Measurements from ENCODE around the gene TEN1. TPM values are rescaled to one million over a fixed set of nuclear protein-coding genes. Genes with fewer than 3 reads are reported as not detected.
A peak's percentile ranks its signal among the peaks of the same experiment; 100 is the strongest.
"Not testable (repeated sequence)": the region's sequence is repeated elsewhere in the genome, so short reads cannot be mapped to it uniquely, and the experiment has no call there.

TEN1 gene
- total RNA-seq, 1 donor from 2014 or later, result 10.3 TPM

- DNase-seq (ENCODE audit: extremely low spot score in 2 of 2), result no peak
- Histone ChIP-seq H3K4me3 (no peak overlapping the region), H3K27ac (no peak overlapping the region), H3K27me3 (no peaks in the 10 kb centered on the region), H3K4me1 (peaks cover 9% of the 10 kb centered on the region), H3K36me3 (no peaks in the 10 kb centered on the region), H3K9me3 (no peaks in the 10 kb centered on the region)
- intact Hi-C loops (cut with DNase I), result no loop called here
- TF ChIP-seq CTCF (IDR thresholded peaks at IDR 0.05) (no peak), POLR2AphosphoS5 (IDR thresholded peaks at IDR 0.05; ENCODE audit: insufficient read depth in 1 of 2, low read depth in 1 of 2) (no peak), POLR2A (IDR thresholded peaks at IDR 0.05) (no peak)
These were observed 13.6 kb upstream of the TEN1 start for GRCh38 chr17:75965468-75965867.

- H3K27me3 ChIP-seq; intact Hi-C loops (cut with DNase I); H3K27ac ChIP-seq; H3K9me3 ChIP-seq; H3K4me3 ChIP-seq; DNase-seq (ENCODE audit: extremely low spot score in 2 of 2); H3K36me3 ChIP-seq: not testable (repeated sequence)
- peaks cover 10% of the 10 kb centered on the region for H3K4me1 ChIP-seq
These were observed 10.0 kb upstream of the TEN1 start for GRCh38 chr17:75969044-75969443.

- Histone ChIP-seq H3K4me3 (no peak overlapping the region), H3K27ac (no peak overlapping the region), H3K4me1 (peaks cover 10% of the 10 kb centered on the region), H3K36me3 (peaks cover 0 to 4% of the 10 kb centered on the region in 2 donors), H3K27me3 (no peaks in the 10 kb centered on the region), H3K9me3 (no peaks in the 10 kb centered on the region)
- intact Hi-C loops (cut with DNase I), result no loop called here
- DNase-seq (ENCODE audit: extremely low spot score in 2 of 2), result no peak
- no peak for TF ChIP-seq POLR2AphosphoS5 (IDR thresholded peaks at IDR 0.05; ENCODE audit: insufficient read depth in 1 of 2, low read depth in 1 of 2)
- no peak for TF ChIP-seq POLR2A (IDR thresholded peaks at IDR 0.05)
- TF ChIP-seq CTCF (IDR thresholded peaks at IDR 0.05), result no peak
These were observed 9.0 kb upstream of the TEN1 start for GRCh38 chr17:75970011-75970523.

GRCh38 chr17:75970626-75971025 lies 8.4 kb upstream of the TEN1 start:
- H3K4me3 ChIP-seq, result no peak overlapping the region
- intact Hi-C loops (cut with DNase I), result no loop called here
- peaks cover 13% of the 10 kb centered on the region for H3K4me1 ChIP-seq
- H3K9me3 ChIP-seq, result no peaks in the 10 kb centered on the region
- H3K27me3 ChIP-seq, result no peaks in the 10 kb centered on the region
- H3K27ac ChIP-seq, result no peak overlapping the region
- no peak for TF ChIP-seq CTCF (IDR thresholded peaks at IDR 0.05)
- TF ChIP-seq POLR2AphosphoS5 (IDR thresholded peaks at IDR 0.05; ENCODE audit: insufficient read depth in 1 of 2, low read depth in 1 of 2), result no peak
- no peak for TF ChIP-seq POLR2A (IDR thresholded peaks at IDR 0.05)
- no peak for DNase-seq (ENCODE audit: extremely low spot score in 2 of 2)
- H3K36me3 ChIP-seq, result peaks cover 0 to 4% of the 10 kb centered on the region in 2 donors

GRCh38 chr17:75975187-75975586 lies 3.9 kb upstream of the TEN1 start:
- H3K27ac ChIP-seq; DNase-seq (ENCODE audit: extremely low spot score in 2 of 2); intact Hi-C loops (cut with DNase I); H3K9me3 ChIP-seq; H3K4me3 ChIP-seq; H3K27me3 ChIP-seq; H3K36me3 ChIP-seq: not testable (repeated sequence)
- H3K4me1 ChIP-seq, result peaks cover 40% of the 10 kb centered on the region

GRCh38 chr17:75975757-75976174 lies 3.3 kb upstream of the TEN1 start:
- DNase-seq (ENCODE audit: extremely low spot score in 2 of 2), result no peak
- TF ChIP-seq POLR2A (IDR thresholded peaks at IDR 0.05) (no peak), CTCF (IDR thresholded peaks at IDR 0.05) (no peak), POLR2AphosphoS5 (IDR thresholded peaks at IDR 0.05; ENCODE audit: insufficient read depth in 1 of 2, low read depth in 1 of 2) (no peak)
- no peaks in the 10 kb centered on the region for H3K9me3 ChIP-seq
- peak overlapping the region; percentile 30 for H3K27ac ChIP-seq
- H3K27me3 ChIP-seq, result no peaks in the 10 kb centered on the region
- H3K4me1 ChIP-seq, result peaks cover 42% of the 10 kb centered on the region
- intact Hi-C loops (cut with DNase I), result no loop called here
- peaks cover 0 to 4% of the 10 kb centered on the region in 2 donors for H3K36me3 ChIP-seq
- no peak overlapping the region for H3K4me3 ChIP-seq

All from vagina (tissue), 2 donors.